ENCODE measurements around the gene CDH4. TPM values are rescaled to one million over a fixed set of nuclear protein-coding genes. Genes with fewer than 3 reads are reported as not detected.

Gene CDH4
- total RNA-seq, 1 experiment from 2014 or later: not detected

DNA sequence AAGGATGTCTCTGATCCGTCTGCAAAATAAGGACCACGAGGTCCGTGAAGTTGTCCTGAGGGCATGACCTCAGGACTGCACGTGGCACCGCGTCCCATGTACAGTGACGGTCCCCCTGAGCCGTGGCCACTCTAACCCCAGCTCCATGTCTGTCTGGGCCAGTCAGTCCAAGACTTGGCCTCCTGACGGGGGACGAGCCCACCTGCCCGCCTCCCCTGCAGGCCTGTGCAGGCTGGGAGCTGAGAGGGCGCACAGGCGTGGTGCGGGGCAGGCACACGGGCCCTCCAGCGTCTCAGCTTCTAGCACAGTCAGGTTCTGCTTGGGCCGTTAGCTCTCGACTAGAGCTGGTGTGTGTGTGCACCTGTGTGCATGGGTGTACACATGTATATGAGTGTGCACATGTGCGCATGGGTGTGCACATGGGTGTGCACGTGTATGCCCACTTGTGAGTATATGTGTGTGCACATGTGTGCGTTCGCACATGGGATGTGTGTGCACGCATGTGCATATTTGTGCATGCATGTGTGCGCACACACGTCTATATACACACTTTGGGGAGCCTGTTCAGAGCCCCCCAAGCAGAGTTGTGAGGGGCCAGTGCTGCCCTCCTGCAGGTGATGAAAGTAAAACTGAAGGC is 506.6 kb downstream of the CDH4 start:
- Histone ChIP-seq H3K27ac (no peak overlapping the region), H3K9me2 (ENCODE audit: insufficient read depth) (no peaks in the 10 kb centered on the region), H4K20me1 (ENCODE audit: insufficient read depth) (no peaks in the 10 kb centered on the region), H3K4me3 (no peak overlapping the region), H2AFZ (no peak overlapping the region), H3K36me3 (ENCODE audit: low read depth) (no peaks in the 10 kb centered on the region), H3K79me2 (ENCODE audit: low read depth) (no peaks in the 10 kb centered on the region), H3F3A (ENCODE audit: insufficient read depth, low read depth) (no peaks in the 10 kb centered on the region), H3K9me3 (ENCODE audit: insufficient read depth, low read depth) (no peaks in the 10 kb centered on the region), H3K27me3 (ENCODE audit: insufficient read depth, low read depth) (peaks cover 83% of the 10 kb centered on the region), H3K4me1 (replicated peaks; ENCODE audit: insufficient read depth) (no peaks in the 10 kb centered on the region), H3K4me2 (no peak overlapping the region)
- intact Hi-C loops (cut with micrococcal nuclease; ENCODE audit: unreplicated experiment): no loop called here
- POLR2A ChIA-PET (ENCODE audit: unreplicated experiment): no interaction called here
- BruUV-seq (replicated peaks): no TSS peak
- DNase-seq: no peak
- no peak for TF ChIP-seq EZH2 (IDR thresholded peaks at IDR 0.05; ENCODE audit: low read depth)
- TF ChIP-seq, protein P1, sequence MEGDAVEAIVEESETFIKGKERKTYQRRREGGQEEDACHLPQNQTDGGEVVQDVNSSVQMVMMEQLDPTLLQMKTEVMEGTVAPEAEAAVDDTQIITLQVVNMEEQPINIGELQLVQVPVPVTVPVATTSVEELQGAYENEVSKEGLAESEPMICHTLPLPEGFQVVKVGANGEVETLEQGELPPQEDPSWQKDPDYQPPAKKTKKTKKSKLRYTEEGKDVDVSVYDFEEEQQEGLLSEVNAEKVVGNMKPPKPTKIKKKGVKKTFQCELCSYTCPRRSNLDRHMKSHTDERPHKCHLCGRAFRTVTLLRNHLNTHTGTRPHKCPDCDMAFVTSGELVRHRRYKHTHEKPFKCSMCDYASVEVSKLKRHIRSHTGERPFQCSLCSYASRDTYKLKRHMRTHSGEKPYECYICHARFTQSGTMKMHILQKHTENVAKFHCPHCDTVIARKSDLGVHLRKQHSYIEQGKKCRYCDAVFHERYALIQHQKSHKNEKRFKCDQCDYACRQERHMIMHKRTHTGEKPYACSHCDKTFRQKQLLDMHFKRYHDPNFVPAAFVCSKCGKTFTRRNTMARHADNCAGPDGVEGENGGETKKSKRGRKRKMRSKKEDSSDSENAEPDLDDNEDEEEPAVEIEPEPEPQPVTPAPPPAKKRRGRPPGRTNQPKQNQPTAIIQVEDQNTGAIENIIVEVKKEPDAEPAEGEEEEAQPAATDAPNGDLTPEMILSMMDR (conservative IDR thresholded peaks at IDR 0.05): no peak
- CTCF ChIA-PET: no interaction called here

DNA sequence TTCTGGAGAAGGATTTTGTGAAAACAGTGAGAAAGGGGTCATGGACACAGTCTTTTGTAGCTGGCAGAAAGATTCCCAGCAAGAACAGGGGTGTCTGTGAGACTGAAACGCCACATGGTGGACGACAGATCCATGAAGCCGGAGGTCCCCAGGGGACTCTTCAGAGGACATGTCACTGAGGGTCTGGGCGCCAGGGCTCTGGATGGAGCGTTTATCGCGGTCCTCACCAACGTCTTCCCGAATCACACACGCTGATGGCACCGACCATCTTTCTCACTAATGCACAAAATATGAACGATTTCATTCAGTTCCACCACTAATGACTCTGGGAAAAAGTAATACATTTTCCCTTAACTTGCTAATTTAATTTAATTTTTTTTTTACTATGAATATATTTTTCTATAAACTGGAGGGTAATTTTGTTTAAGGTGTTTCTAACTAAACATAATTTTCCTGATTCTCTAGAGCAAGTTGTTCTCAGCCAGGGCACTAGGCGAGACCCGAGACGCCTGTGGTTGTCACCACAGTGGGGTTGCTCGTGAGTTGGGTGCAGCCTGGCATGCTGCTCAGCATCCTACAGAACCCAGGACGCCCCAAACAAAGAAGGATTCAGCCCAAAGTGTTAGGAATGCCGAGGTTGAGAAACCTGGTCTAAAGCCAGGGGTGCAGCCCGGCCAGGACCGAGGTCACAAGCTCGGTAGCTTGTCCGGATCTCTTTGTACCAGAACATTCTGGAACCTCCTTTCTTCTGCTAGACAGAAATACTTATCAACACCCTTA is 507.4 kb downstream of the CDH4 start:
- Histone ChIP-seq H3K4me2 (no peak overlapping the region), H4K20me1 (ENCODE audit: insufficient read depth) (no peaks in the 10 kb centered on the region), H2AFZ (no peak overlapping the region), H3K36me3 (ENCODE audit: low read depth) (no peaks in the 10 kb centered on the region), H3K4me3 (no peak overlapping the region), H3K27ac (no peak overlapping the region), H3K9me3 (ENCODE audit: insufficient read depth, low read depth) (no peaks in the 10 kb centered on the region), H3F3A (ENCODE audit: insufficient read depth, low read depth) (no peaks in the 10 kb centered on the region), H3K79me2 (ENCODE audit: low read depth) (no peaks in the 10 kb centered on the region), H3K9me2 (ENCODE audit: insufficient read depth) (no peaks in the 10 kb centered on the region), H3K4me1 (replicated peaks; ENCODE audit: insufficient read depth) (no peaks in the 10 kb centered on the region), H3K27me3 (ENCODE audit: insufficient read depth, low read depth) (peaks cover 89% of the 10 kb centered on the region)
- intact Hi-C loops (cut with micrococcal nuclease; ENCODE audit: unreplicated experiment): no loop called here
- no TSS peak for BruUV-seq (replicated peaks)
- POLR2A ChIA-PET (ENCODE audit: unreplicated experiment): no interaction called here
- CTCF ChIA-PET: no interaction called here
- DNase-seq: no peak
- TF ChIP-seq, protein P1 (conservative IDR thresholded peaks at IDR 0.05): no peak
- TF ChIP-seq EZH2 (IDR thresholded peaks at IDR 0.05; ENCODE audit: low read depth): no peak

GRCh38 chr20:61760321-61760720 is 508.3 kb downstream of the CDH4 start:
- H4K20me1 ChIP-seq (ENCODE audit: insufficient read depth): 0 out of 2 replicates have a peak, but pooled peaks cover 6% of the 10 kb centered on the region
- no peaks in the 10 kb centered on the region for H3F3A ChIP-seq (ENCODE audit: insufficient read depth, low read depth)
- no peaks in the 10 kb centered on the region for H3K9me3 ChIP-seq (ENCODE audit: insufficient read depth, low read depth)
- H3K9me2 ChIP-seq (ENCODE audit: insufficient read depth): no peaks in the 10 kb centered on the region
- TF ChIP-seq, protein P1 (conservative IDR thresholded peaks at IDR 0.05): no peak
- no peak for TF ChIP-seq EZH2 (IDR thresholded peaks at IDR 0.05; ENCODE audit: low read depth)
- no peak overlapping the region for H2AFZ ChIP-seq
- CTCF ChIA-PET: no interaction called here
- no peaks in the 10 kb centered on the region for H3K36me3 ChIP-seq (ENCODE audit: low read depth)
- peaks cover 94% of the 10 kb centered on the region for H3K27me3 ChIP-seq (ENCODE audit: insufficient read depth, low read depth)
- no peaks in the 10 kb centered on the region for H3K79me2 ChIP-seq (ENCODE audit: low read depth)
- BruUV-seq (replicated peaks): no TSS peak
- POLR2A ChIA-PET (ENCODE audit: unreplicated experiment): no interaction called here
- H3K4me2 ChIP-seq: no peak overlapping the region
- no peaks in the 10 kb centered on the region for H3K4me1 ChIP-seq (replicated peaks; ENCODE audit: insufficient read depth)
- no peak overlapping the region for H3K27ac ChIP-seq
- no peak for DNase-seq
- intact Hi-C loops (cut with micrococcal nuclease; ENCODE audit: unreplicated experiment): no loop called here
- no peak overlapping the region for H3K4me3 ChIP-seq
